Motor neuron (in vitro differentiated cells): Measurements from ENCODE around the gene PMEL. TPM values are rescaled to one million over a fixed set of nuclear protein-coding genes. Genes with fewer than 3 reads are reported as not detected.
"Not testable (repeated sequence)": the region's sequence is repeated elsewhere in the genome, so short reads cannot be mapped to it uniquely, and the experiment has no call there.

Source experiments
- ATAC-seq, 8 experiments: fragments of 200-7000 bp; cut with Tn5 transposase; replicated peaks in 6 of 8; 2 replicates each; pipeline ENCODE4 v1.8.0; 2021; ENCODE audit warnings: mild to moderate bottlenecking in 8 of 8, moderate library complexity in 8 of 8
- H3K27ac ChIP-seq, 2 donors: fragments of 250-450 bp; sonication (Bioruptor Pico); 2 replicates each; pipeline ENCODE4 v1.9.0; 2021; ENCODE audit warnings: antibody characterized with exemption in 2 of 2, mild to moderate bottlenecking in 2 of 2, moderate library complexity in 1 of 2
- H3K4me1 ChIP-seq, 2 donors: fragments of 250-450 bp; sonication (Bioruptor Pico); replicated peaks in 1 of 2; 2 replicates each; pipeline ENCODE4 v1.6.1; 2021; ENCODE audit warnings: antibody characterized with exemption in 2 of 2, mild to moderate bottlenecking in 2 of 2, moderate library complexity in 1 of 2
- H3K4me3 ChIP-seq, 5 donors: fragments of 250-450 bp; sonication (Bioruptor Pico); 2 replicates each; pipeline ENCODE4 v1.9.0; 2021; ENCODE audit warnings: antibody characterized with exemption in 5 of 5, mild to moderate bottlenecking in 5 of 5, moderate library complexity in 4 of 5
- WGBS, 10 experiments: fragments of 450-650 bp; shearing (Covaris generic); methylation state at CpG; one replicate each; pipeline ENCODE4 v1.0.0; 2022; 5-methylcytosine and 5-hydroxymethylcytosine counted together
- in situ Hi-C, 9 experiments: fragments of 400-800 bp; cut with MboI; loops; one replicate each; pipeline ENCODE4 v1.15.0; 2021; ENCODE audit warnings: low sequenced_read_pairs in 9 of 9, low pct_unique_long_range_greater_than_20kb in 2 of 9; ENCODE audit not compliant: unreplicated experiment in 9 of 9
- total RNA-seq, 8 experiments: library from RNA; unstranded; fragments of 300-600 nt; gene quantifications; 2 replicates each; pipeline versions ENCODE4 v1.2.3 to v1.2.4, GENCODE V29; 2022

PMEL gene
- total RNA-seq, result 10 to 100 TPM in 1 of 8 experiments, 1 to 10 TPM in 6, under 1 TPM in 1; 0.86 to 14.4 (median 1.7) TPM

DNA sequence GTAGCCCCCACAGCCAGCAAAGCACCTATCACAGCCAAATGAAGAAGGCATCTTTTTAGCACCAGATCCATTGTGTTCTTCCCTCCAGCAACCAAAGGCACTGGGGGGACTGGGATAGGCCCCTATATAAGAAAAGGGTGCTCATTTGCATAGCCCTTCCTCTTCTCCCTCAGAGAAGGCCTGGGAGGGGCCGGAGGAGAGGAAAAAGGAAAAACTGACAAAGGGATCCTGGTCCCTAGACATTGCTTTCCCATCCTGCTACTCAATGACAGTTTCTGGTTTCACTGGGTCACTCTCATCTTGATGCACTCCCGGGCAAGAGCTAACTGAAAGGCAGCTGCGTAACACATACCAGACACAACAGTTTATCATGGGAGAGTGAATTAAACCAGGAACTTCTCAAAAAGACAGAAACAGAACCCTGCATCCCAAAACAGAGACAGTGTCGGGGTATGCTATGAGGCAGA, at the start of gene PMEL:
Gene PMEL (minus strand): TSS at position 102 of the 467 bp plus-strand sequence. CDS start 31 bp downstream, at position 71.
- no peak within 1 kb of the TSS for H3K27ac ChIP-seq
- peak in 4 of 8 experiments; percentile 10 to 24 (median 18) for ATAC-seq
- WGBS, 10 experiments, result 0 to 25% (median 18%) methylated on average over 1 to 4 of the region's 4 CpGs; no CpG with 5 or more reads in 3 of the 10 experiments

DNA sequence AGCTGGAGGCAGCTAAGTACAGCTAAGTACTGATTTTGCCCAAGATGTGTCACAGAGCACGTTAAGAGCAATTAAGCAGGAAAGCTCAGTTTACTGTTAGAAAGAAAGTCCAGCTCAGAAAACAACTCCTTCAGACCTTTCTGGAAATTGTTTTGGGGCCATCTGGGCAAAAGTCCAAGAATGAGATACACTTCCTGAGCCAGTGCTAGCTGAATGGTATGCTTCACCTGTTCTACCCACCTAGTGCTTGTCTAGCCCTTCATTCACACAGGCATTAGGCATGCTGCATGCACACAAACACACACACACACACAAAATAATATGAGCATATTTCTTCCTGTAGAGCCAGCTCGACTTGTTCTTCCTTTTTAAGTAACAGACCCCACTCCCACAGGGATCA, 48.4 kb upstream of the PMEL start:
- in situ Hi-C loops, result no loop called here
- no peak overlapping the region for H3K4me3 ChIP-seq
- H3K4me1 ChIP-seq, result peaks cover 0 to 7% of the 10 kb centered on the region in 2 donors
- H3K27ac ChIP-seq, result no peak overlapping the region
- WGBS, 10 experiments, result 41 to 100% (median 71%) methylated on average over 1 to 2 of the region's 2 CpGs; no CpG with 5 or more reads in 2 of the 10 experiments
- no peak for ATAC-seq

More for the DNA sequence above, at the start of gene PMEL:
- Histone ChIP-seq H3K4me3 (peak within 1 kb of the TSS; percentile 45 to 96 (median 77)), H3K4me1 (peaks cover 3 to 7% of the 10 kb centered on the region in 2 donors)
- in situ Hi-C loops, result no loop called here

DNA sequence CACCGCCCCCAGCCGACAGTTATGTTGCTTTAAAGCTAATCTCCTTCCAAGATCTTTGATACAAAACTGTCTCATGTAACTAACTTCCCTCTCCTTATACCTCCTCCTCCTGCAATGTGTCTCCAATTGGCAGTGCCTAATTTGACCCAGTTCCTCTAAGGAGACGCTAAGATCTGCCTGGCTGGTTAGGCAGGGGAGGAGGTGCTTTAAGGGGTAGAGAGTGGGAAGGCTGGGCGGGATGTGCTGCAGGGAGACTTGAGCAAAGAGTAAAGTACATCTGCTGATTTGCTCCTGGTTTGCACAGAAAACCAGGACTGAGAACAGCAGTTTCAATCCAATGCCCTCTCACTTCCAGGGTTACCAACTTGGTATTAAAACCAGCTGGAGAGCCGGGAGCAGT, 47.6 kb upstream of the PMEL start:
- no peak overlapping the region for H3K4me3 ChIP-seq
- in situ Hi-C loops, result no loop called here
- H3K4me1 ChIP-seq, result peaks cover under 1 to 7% of the 10 kb centered on the region in 2 donors
- 90 to 100% (median 99%) methylated on average over 1 to 4 of the region's 5 CpGs; no CpG with 5 or more reads in 6 of the 10 experiments for WGBS, 10 experiments
- no peak for ATAC-seq
- no peak overlapping the region for H3K27ac ChIP-seq

DNA sequence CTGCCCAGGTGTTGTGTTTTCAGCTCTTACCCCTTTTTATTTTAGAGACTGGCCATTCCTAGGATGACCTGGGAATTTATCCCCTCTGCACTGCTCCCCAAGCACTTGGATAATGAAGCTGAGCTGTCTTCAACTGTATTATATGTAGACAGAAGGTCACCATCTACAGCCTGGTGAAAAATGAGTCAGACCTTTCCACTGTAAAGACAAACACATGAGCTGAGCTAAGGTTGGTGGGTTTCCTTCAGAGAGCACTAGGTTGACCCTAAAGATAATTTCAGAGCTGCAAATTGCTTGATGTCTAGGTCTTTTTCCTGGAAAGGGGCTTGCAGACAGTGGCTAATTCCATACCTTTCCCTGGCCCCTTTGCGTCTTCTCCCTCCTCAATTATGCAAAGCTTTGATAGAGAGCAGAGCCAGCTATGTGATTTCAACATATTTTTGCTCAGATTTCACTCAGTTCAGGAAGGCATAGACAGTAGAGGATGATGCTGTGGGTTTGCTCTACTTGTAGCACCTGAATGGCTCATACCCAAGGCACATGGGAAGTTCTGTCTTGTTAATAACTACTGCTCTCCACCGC, 45.8 kb upstream of the PMEL start:
- no peak for ATAC-seq
- Histone ChIP-seq H3K4me3 (no peak overlapping the region), H3K27ac (no peak overlapping the region), H3K4me1 (peaks cover 4 to 11% of the 10 kb centered on the region in 2 donors)
- in situ Hi-C loops, result no loop called here
- 67 to 100% (median 100%) methylated on average over 1 to 2 of the region's 2 CpGs; no CpG with 5 or more reads in 1 of the 10 experiments for whole genome bisulfite sequencing, 10 experiments

DNA sequence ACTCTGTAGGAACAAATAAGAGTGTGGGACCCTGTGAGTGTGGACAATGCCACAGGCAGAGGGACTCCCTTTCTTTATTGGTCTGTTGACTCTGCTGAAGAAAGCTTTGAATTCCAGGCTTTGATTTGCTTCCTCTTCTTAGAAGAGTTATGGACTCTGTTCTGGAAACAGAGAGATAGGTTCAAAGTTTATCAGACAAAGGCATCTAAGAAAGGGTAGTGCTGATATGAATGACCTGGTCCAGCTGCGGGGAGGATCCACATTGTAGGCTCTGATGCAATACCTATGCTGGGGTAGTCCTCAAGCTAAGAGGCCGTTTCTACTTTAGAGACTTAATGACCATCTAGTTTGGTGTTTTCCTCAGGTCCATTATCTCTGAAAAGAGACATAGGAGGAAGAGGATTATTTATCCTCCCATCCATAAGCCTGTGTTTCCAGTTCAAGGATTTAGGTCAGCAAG, 44.3 kb upstream of the PMEL start:
- H3K4me3 ChIP-seq, result no peak overlapping the region
- 0 to 85% (median 63%) methylated on average over 1 to 2 of the region's 2 CpGs; no CpG with 5 or more reads in 4 of the 10 experiments for WGBS, 10 experiments
- peaks cover 4 to 11% of the 10 kb centered on the region in 2 donors for H3K4me1 ChIP-seq
- in situ Hi-C loops, result no loop called here
- no peak for ATAC-seq
- no peak overlapping the region for H3K27ac ChIP-seq

DNA sequence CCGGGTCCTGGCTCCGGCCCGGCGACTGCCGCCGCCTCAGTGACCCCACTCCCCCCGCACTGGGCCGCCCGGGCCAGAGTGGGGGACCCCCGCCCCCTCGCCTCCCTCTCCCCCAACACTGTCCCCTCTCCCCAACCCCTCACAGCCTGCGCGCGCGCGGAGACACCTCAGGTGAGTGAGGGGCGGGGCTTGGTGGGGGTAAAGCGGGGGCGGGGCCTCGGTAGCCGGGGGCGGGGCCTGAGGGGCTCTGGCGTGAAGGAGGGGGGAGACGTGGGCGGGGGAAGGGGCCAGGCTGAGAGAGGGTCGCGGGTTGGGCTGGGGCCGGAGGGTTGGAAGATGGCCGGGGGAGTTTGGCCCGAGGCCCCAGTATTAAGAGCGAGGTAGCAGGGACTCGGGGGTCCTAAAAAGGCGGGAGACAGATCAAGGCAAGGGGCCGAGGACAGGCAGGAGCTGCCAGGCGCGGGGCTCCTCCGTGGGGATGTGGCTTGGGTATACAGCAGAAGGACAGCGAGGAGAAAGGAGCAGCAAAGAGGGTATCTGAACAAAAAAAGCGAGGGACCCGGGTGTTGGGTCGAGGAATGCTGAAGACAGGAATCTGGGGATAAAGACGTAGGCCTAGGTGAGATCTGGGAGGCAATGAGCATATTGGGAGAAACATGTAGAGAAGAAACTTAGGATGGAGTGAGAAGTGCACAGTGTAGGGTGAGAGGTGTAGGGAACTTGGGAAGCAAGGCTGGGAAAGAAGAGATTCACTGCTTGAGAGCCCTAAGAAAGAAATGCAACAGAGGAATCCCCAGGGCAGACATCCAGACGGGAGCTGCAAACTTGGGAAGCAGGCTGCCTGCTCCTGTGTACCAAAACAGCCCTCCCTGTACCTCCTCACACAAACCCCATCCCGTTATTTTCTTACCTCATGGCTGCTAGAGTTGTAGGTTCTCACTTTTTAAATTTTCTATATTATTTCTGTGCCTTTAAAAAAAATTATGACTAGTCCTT, 42.0 kb upstream of the PMEL start:
- H3K27ac ChIP-seq, result peak overlapping the region; percentile 89 to 92
- peak overlapping the region; percentile 88 to 100 (median 99) for H3K4me3 ChIP-seq
- peak; percentile 66 to 86 (median 79) for ATAC-seq
- H3K4me1 ChIP-seq, result peaks cover 4 to 11% of the 10 kb centered on the region in 2 donors
- in situ Hi-C loops, result no loop called here
- WGBS, 10 experiments, result 0 to 26% (median 4%) methylated on average over 1 to 13 of the region's 44 CpGs; no CpG with 5 or more reads in 1 of the 10 experiments

DNA sequence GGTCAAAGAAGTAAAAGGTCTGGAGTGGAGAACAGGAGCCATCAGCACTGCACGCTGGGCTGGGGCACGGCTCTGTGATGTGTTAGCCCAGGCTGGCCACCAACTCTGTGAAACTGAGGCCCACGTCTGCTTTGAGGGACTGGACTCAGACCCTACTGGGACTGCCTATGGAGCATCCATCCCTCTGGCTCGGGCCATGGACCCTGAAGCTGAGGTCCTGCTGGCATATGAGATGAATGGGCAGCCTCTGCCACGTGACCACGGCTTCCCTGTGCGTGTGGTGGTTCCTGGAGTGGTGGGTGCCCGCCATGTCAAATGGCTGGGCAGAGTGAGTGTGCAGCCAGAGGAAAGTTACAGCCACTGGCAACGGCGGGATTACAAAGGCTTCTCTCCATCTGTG, 38.4 kb upstream of the PMEL start:
- 100% methylated on average over 3 of the region's 10 CpGs; no CpG with 5 or more reads in 9 of the 10 experiments for WGBS, 10 experiments
- H3K4me1 ChIP-seq, result peaks cover 4% of the 10 kb centered on the region in 2 donors
- H3K4me3 ChIP-seq, result no peak overlapping the region
- H3K27ac ChIP-seq, result no peak overlapping the region
- in situ Hi-C loops, result no loop called here
- no peak for ATAC-seq

DNA sequence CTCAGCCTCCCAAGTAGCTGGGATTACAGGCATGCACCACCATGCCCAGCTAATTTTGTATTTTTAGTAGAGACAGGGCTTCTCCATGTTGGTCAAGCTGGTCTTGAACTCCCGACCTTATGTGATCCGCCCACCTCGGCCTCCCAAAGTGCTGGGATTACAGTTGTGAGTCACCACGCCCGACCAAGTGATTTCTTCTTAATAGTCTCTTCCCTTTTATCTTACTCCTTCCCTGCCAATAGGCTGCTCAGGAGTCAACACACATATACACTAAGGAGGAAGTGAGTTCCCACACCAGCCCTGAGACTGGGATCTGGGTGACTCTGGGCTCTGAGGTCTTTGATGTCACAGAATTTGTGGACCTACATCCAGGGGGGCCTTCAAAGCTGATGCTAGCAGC, 37.5 kb upstream of the PMEL start:
- H3K4me3 ChIP-seq, in situ Hi-C loops, ATAC-seq, H3K27ac ChIP-seq, H3K4me1 ChIP-seq: not testable (repeated sequence)
- 81 to 100% (median 99%) methylated on average over 2 to 5 of the region's 5 CpGs; no CpG with 5 or more reads in 6 of the 10 experiments for WGBS, 10 experiments

DNA sequence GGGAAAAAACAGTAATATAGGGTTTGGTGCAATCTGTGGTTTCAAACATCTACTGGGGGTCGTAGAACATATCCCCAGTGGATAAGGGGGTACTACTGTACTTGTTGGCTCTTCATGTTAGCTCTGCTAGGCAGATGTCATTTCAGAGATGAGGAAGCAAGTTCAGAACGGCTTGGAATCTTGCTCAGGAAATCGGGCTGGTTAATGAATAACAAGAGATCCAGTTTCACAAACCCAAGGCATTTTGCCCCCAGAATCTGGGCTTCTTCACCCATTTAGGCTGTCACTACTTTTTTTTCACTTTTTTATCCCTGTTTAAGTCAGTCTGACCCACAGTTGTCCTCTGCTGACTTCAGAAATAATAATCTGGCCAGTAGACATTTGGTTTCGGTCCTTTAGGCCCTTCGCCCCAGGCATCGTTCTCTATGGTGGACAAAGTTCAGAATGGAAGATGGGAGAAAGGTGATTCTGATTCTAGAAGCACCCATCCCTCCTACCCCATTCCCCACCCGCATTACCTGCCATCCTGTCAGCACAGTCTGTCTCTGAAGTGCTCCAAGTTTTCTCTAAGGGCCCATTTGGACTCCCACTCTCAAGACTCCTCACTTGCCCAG, 35.8 kb upstream of the PMEL start:
- 33 to 100% (median 78%) methylated on average over 1 to 7 of the region's 7 CpGs; no CpG with 5 or more reads in 1 of the 10 experiments for WGBS, 10 experiments
- ATAC-seq, result no peak
- H3K4me3 ChIP-seq, result no peak overlapping the region
- H3K4me1 ChIP-seq, result peaks cover 5 to 7% of the 10 kb centered on the region in 2 donors
- in situ Hi-C loops, result no loop called here
- no peak overlapping the region for H3K27ac ChIP-seq

DNA sequence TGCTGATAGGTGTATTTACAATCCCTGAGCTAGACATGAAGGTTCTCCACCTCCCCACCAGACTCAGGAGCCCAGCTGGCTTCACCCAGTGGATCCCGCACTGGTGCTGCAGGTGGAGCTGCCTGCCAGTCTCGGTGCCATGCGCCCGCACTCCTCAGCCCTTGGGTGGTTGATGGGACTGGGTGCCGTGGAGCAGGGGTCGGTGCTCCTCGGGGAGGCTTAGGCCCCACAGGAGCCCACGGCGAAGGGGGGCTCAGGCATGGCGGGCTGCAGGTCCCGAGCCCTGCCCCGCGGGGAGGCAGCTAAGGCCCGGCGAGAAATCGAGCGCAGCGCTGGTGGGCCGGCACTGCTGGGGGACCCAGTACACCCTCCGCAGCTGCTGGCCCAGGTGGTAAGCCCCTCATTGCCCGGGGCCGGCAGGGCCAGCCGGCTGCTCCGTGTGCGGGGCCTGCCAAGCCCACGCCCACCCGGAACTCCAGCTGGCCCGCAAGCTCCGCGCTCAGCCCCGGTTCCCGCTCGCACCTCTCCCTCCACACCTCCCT, 34.2 kb upstream of the PMEL start:
- H3K4me1 ChIP-seq, H3K4me3 ChIP-seq, ATAC-seq, in situ Hi-C loops, H3K27ac ChIP-seq: not testable (repeated sequence)
- WGBS, 10 experiments, result 100% methylated on average over 1 to 2 of the region's 33 CpGs; no CpG with 5 or more reads in 8 of the 10 experiments

DNA sequence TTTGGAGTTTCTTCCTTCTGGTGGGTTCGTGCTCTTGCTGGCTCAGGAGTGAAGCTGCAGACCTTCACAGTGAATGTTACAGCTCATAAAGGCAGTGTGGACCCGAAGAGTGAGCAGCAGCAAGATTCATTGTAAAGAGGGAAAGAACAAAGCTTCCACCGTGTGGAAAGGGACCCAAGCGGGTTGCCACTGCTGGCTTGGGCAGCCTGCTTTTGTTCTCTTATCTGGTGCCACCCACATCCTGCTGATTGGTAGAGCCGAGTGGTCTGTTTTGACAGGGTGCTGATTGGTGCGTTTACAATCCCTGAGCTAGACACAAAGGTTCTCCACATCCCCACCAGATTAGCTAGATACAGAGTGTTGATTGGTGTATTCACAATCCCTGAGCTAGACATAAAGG, 33.7 kb upstream of the PMEL start:
- WGBS, 10 experiments, result 100% methylated on average over 1 of the region's 6 CpGs; no CpG with 5 or more reads in 9 of the 10 experiments
- ATAC-seq, in situ Hi-C loops, H3K4me3 ChIP-seq, H3K4me1 ChIP-seq, H3K27ac ChIP-seq: not testable (repeated sequence)

DNA sequence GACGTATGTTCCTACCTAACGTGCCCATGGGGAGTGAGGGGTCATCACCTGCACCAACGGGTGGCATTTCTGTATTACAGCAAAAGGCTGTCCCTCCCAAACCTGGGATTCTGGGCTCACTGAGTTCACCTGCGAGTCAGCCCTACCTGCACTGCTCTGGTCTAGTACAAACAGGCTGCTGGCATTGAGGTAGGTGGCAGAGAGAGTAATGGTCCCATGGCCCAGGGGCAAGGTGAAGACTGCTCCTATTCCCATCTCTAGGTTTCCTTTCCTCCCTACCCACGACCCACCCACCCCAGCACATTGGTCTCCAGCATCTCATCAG, 31.7 kb upstream of the PMEL start:
- peak; percentile 1 to 18 (median 5) for ATAC-seq

More for the DNA sequence above, 31.7 kb upstream of the PMEL start:
- Histone ChIP-seq H3K4me1 (peaks cover 4 to 7% of the 10 kb centered on the region in 2 donors), H3K4me3 (peak overlapping the region; percentile 41 to 94 (median 52)), H3K27ac (peak overlapping the region; percentile 49 to 66)
- 0 to 10% (median 0%) methylated on average over 1 to 3 of the region's 5 CpGs; no CpG with 5 or more reads in 6 of the 10 experiments for WGBS, 10 experiments
- in situ Hi-C loops, result no loop called here
